NCI-H510A treated with DMSO at 0.1 percent for 48 hours (cell line): ENCODE results near the gene KIF4B.
"Not testable (repeated sequence)": the region's sequence is repeated elsewhere in the genome, so short reads cannot be mapped to it uniquely, and the experiment has no call there.

Source experiments
- DNase-seq: peaks from one replicate; lab custom pipeline; 2025; lab: John Stamatoyannopoulos, UW

Gene KIF4B

DNA sequence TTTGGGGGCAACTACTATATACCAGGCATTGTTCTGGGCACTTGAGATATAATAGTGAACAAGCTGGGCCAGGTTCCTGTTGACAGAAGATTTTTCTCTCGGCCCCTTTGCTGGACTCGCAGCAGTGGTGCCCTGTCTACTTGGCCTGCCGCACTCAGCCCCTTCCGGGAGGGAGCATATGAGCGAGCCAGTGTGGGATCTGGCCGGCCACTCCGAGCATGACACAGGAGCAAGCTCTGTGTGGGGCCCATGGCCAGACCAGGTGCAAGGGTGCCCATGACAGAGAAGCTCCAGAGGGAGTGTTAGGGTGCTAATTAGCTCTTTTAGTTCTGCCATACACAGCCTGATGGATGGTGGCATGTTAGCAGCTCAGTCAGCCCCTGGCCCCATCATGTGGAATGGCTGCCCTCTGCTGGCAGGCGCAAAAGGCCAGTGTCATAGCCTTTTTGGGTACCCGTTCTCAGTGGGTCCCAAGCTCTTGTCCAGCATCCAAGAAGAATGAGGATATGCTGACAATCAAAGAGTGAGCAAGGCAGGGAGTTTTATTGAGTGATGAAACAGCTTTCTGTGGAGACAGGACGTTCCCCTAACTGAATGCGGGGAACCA is 9.3 kb upstream of the KIF4B start:
- DNase-seq: no peak

GRCh38 chr5:155006265-155006664 is 7.3 kb upstream of the KIF4B start:
- DNase-seq: not testable (repeated sequence)

- no peak for DNase-seq
These were observed 4.9 kb upstream of the KIF4B start for GRCh38 chr5:155008669-155009068.

DNA sequence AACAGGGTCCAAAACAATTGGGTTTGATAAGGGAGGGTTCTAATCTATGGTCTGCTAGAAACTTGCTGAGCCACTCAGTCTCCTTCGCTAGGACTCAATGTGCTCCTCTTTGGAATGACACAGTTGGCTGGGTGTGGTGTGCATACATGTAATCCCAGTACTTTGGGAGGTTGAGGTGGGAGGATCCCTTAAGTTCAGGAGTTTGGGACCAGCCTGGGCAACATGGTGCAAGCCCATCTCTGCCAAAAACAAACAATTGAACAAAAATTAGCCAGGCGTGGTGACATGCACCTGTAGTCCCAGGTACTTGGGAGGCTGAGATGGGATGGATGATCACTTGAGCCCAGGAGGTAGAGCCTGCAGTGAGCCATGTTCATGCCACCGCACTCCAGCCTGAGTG is 2.7 kb upstream of the KIF4B start:
- no peak for DNase-seq

DNA sequence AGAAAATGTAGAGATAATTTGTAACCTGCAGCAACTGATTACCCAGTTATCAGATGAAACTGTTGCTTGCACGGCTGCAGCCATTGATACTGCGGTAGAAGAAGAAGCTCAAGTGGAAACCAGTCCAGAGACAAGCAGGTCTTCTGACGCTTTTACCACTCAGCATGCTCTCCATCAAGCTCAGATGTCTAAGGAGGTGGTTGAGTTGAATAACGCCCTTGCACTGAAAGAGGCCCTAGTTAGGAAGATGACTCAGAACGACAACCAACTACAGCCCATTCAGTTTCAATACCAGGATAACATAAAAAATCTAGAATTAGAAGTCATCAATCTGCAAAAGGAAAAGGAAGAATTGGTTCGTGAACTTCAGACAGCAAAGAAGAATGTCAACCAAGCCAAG is 1.7 kb downstream of the KIF4B start:
- no peak for DNase-seq

- no peak for DNase-seq
These were observed 4.1 kb downstream of the KIF4B start for GRCh38 chr5:155017610-155018009.

GRCh38 chr5:155019601-155020226 is 6.2 kb downstream of the KIF4B start:
- DNase-seq: peak; percentile 9

GRCh38 chr5:155021842-155022241 is 8.3 kb downstream of the KIF4B start:
- DNase-seq: no peak

DNA sequence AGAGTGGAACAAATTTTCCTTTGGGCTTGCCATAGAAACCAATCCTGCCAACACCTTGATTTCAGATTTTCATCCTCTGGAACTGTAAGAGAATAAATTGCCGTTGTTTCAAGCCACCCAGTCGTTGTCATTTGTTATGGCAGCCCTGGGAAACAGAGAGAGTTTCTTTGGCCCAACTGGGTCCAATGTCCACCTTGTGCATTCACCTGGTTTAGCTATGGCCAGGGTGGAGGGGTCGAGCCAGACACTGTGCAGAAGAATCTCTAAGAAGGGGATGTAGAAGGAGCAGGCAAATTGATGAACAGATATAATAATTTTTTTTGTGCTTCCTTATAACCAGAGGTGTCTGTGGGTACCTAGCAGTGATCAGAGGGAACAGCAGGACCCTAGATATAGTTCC is 9.8 kb downstream of the KIF4B start:
- DNase-seq: no peak

GRCh38 chr5:155024015-155024414 is 10.5 kb downstream of the KIF4B start:
- DNase-seq: no peak

DNA sequence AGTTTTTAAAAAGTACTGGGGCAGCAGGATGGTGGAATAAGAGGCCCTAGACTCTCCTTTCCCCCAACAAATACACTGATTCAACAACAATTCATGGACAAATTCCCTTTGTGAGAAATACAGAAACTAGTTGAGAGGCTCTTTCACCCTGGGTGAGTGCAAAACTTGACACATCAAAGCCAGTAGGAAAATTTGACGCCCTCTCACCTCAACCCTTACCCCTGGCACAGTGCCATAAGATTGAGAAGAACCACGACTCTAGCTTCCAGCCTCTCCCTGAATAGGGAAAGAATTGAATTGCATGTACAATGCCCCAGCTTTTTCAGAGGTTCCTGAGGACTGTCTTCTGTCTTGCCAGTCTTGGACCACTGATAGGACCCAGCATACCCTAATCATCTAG is 12.3 kb downstream of the KIF4B start:
- no peak for DNase-seq

DNA sequence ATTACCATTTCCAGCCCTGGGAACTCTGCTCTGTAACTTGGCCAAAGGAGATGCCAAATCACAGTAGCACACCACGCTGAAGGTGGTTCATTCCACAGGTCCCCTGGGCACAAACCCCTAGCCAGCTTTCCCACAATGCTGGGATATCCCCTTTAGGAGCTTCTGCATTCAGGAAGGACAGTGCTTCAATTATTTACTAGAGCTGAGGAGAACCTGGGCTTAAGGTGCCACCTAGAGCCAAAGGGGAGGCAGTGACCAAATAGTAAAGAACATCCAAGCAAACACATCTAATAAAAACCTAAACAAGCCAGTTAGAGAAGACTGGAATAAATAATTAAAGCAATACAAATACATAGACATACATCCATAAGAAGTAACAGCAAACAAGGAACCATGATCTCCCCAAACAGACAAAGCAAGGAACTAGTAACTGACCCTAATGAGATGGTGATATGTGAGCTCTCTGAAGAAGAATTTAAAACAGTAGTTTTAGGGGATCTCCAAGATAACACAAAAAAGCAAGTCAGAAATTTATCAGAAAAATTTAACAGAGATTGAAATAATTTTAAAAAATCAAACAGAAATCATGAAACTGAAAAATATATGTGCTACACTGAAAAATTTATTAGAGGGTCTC is 14.6 kb downstream of the KIF4B start:
- no peak for DNase-seq

- no peak for DNase-seq
These were observed 15.7 kb downstream of the KIF4B start for GRCh38 chr5:155029240-155029639.

GRCh38 chr5:155034145-155034744 is 20.7 kb downstream of the KIF4B start:
- DNase-seq: not testable (repeated sequence)

GRCh38 chr5:155035087-155035486 is 21.5 kb downstream of the KIF4B start:
- DNase-seq: not testable (repeated sequence)

- no peak for DNase-seq
These were observed 27.6 kb downstream of the KIF4B start for GRCh38 chr5:155040984-155041653.

GRCh38 chr5:155044591-155044990 is 31.0 kb downstream of the KIF4B start:
- DNase-seq: no peak

DNA sequence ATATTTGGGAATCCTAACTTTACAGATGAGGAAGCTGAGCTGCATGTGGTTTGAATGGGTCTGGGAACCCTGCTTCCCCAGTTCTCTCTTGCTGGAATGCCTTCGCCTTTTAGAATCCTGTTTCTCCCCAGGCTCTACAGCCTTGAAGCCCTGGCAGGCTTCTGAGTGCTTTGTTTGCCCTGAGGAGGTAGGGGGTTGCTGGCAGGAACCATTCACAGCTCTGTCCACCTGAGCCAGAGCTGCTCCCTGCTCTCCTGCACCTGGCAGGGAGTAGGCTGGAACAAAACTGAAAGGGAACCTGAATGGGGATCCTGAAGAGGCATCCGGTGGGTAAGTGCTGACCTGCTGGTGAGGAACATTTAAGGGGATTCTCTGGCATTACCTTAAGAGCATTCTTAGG is 33.0 kb downstream of the KIF4B start:
- no peak for DNase-seq

DNA sequence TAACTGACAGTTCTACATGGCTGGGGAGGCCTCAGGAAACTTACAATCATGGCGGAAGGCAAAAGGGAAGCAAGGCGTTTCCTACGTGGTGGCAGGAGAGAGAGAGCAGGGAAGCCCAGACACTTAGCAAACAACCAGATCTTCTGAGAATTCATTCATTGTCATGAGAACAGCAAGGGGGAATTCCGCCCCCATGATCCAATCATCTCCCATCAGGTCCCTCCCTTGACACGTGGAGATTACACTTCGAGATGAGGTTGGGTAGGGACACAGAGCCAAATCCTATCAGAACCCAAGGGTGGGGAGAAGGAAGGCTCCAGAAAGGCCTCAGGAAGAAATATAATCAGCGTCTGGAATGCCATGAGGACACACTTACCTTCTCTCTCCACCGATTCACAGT is 34.3 kb downstream of the KIF4B start:
- DNase-seq: no peak

DNA sequence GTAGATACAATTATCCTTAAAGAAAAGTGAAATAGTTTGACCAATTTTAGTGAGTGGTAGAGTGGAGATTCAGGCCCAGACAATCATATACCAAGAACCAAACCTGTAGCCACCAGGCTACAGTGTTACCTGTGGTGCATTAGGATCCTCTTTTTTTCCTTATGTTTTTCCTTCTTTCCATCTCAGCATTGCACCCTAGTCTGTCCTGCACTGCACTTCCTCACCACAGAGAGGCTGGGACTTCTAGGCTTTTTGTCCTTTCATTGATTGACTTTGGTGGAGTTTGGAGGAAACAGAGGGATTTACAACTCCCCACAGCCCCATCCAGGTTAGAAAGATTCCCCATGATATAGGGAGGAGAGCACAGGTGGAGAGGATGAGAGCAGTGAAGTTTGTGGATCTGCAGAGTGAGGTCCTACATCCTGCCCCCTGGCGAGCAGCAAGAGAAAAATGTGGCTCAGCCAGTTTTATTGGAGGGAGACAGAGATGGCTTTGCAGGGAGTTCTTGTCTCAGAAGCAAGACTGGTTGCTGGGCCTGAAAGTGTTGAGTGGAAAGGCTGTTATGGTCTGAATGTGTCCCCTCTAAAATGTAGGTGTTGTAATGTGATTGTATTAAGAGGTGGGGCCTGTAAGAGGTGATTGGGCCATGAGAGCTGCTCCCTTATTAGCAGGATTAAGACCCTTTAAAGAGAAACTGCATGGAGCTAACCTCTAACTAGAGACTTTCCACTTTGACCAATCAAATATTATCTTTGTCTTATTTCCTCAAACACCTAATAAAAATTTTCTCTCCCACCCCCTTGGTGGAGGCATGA is 36.2 kb downstream of the KIF4B start:
- no peak for DNase-seq

DNA sequence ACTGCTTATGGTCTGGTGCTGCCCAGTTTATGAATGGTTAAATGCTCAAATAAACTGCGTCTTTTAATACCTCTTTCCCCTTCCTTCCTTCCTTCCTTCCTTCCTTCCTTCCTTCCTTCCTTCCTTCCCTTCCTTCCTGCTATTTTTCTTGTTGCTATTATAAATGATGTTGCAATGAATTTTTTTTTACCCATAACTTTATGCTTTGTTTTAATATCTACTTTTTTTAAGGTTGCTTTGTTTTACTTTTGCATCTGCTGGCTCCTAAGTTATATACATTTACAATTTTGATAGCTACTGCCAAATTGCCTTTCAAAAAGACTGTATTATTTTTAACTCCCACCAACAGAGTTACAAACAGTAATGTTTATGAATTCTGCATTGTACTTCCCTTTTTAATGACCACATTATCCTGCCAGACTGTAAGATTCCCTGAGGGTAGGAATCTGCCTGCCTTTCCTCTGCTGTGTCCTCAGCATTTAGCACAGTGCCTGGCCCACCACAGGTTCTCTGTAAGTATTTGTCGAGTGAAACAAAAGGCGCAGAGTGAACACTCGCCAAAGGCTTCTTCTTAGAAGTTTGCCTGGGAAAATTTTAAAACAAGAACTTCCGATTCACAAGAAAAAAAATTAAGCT is 36.9 kb downstream of the KIF4B start:
- DNase-seq: no peak
